NT2/D1 (cell line): ENCODE data around the gene ARMC9.

Source experiments
- DNase-seq: peaks from one replicate; pipeline ENCODE4 v3.0.0-alpha.2; 2011; ENCODE audit warnings: low read depth, low spot score
- H3K27me3 ChIP-seq: 2 replicates; pipeline ENCODE4 v1.6.0; 2011; ENCODE audit warnings: mild to moderate bottlenecking; ENCODE audit not compliant: insufficient read length, insufficient read depth
- H3K36me3 ChIP-seq: 2 replicates; pipeline ENCODE4 v1.6.1; 2011; ENCODE audit warnings: mild to moderate bottlenecking, low read length, mixed read lengths; ENCODE audit not compliant: insufficient read depth, insufficient read length
- H3K4me1 ChIP-seq: 2 replicates; pipeline ENCODE4 v1.5.1; 2011; ENCODE audit not compliant: insufficient read depth, insufficient read length
- H3K4me3 ChIP-seq: 2 replicates; pipeline ENCODE4 v1.5.1; 2011; ENCODE audit warnings: low read depth; ENCODE audit not compliant: insufficient read length
- H3K9ac ChIP-seq: 2 replicates; pipeline ENCODE4 v1.6.0; 2011; ENCODE audit warnings: low read depth; ENCODE audit not compliant: insufficient read length
- H3K9me3 ChIP-seq: 2 replicates; pipeline ENCODE4 v1.5.1; 2011; ENCODE audit warnings: mild to moderate bottlenecking, low read length; ENCODE audit not compliant: insufficient read depth
- SUZ12 ChIP-seq: IDR thresholded peaks from 2 replicates; pipeline ENCODE4 v1.6.1; 2011; ENCODE audit not compliant: insufficient read length, insufficient read depth; ENCODE audit errors: extremely low read depth
- YY1 ChIP-seq: IDR thresholded peaks from 2 replicates; pipeline ENCODE4 v1.6.1; 2011; ENCODE audit not compliant: insufficient read length, insufficient read depth
- ZNF274 ChIP-seq: IDR thresholded peaks from 2 replicates; pipeline ENCODE4 v1.6.1; 2011; ENCODE audit warnings: mild to moderate bottlenecking, low read depth, low read length

The ARMC9 gene

GRCh38 chr2:231380991-231381847, 182.8 kb downstream of the ARMC9 start:
- no peak overlapping the region for H3K4me3 ChIP-seq
- no peak overlapping the region for H3K9ac ChIP-seq
- DNase-seq = no peak
- H3K36me3 ChIP-seq = no peaks in the 10 kb centered on the region
- H3K27me3 ChIP-seq = no peaks in the 10 kb centered on the region
- H3K9me3 ChIP-seq = peaks cover 12% of the 10 kb centered on the region; the same call in 1 of the 2 replicates
- TF ChIP-seq ZNF274 (no peak), SUZ12 (no peak), YY1 (no peak)
- H3K4me1 ChIP-seq = peaks cover 17% of the 10 kb centered on the region

GRCh38 chr2:231382116-231382515, 183.7 kb downstream of the ARMC9 start:
- Histone ChIP-seq H3K9me3 (peaks cover 12% of the 10 kb centered on the region; the same call in 1 of the 2 replicates), H3K36me3 (no peaks in the 10 kb centered on the region), H3K9ac (no peak overlapping the region), H3K4me3 (no peak overlapping the region), H3K27me3 (no peaks in the 10 kb centered on the region), H3K4me1 (peaks cover 14% of the 10 kb centered on the region)
- no peak for DNase-seq
- no peak for TF ChIP-seq SUZ12
- TF ChIP-seq ZNF274 = no peak
- no peak for TF ChIP-seq YY1

DNA sequence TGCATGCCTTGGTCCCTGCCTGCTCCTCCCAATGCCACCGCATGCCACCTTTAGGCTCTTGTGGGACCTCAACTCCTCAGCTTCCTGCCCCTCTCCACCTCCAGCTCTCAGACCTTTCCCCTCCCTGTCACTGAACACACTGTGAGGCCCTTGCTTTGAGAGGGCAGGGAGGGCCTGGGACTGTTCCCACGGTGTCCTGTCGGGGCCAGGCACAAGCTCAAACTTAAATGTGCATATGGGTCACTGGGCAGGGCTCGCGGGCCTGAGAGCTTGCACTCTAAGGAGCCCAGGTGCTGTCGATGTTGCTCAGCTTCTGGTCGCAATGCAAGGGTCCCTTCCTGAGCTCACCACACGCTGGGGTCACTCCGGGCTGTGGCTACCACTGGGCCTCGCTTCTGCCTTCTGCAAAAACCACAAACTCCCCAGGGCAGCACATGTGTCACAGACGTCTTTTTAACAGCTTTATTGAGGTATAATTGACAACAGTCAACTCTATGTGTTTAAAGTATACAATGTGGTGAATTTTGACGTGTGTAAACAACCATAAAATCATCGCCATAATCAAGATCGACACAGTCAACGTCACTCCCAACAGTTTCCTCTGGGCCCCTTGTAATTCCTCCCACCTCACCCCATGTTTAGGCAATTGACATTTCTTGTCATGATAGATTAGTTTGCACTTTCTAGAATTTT, 185.1 kb downstream of the ARMC9 start:
- H3K36me3 ChIP-seq = no peaks in the 10 kb centered on the region
- no peak overlapping the region for H3K4me3 ChIP-seq
- H3K4me1 ChIP-seq = peaks cover 10% of the 10 kb centered on the region
- DNase-seq = no peak
- H3K9ac ChIP-seq = no peak overlapping the region
- TF ChIP-seq ZNF274 (no peak), YY1 (no peak), SUZ12 (no peak)
- H3K9me3 ChIP-seq = peaks cover 12% of the 10 kb centered on the region; the same call in 1 of the 2 replicates
- H3K27me3 ChIP-seq = no peaks in the 10 kb centered on the region

DNA sequence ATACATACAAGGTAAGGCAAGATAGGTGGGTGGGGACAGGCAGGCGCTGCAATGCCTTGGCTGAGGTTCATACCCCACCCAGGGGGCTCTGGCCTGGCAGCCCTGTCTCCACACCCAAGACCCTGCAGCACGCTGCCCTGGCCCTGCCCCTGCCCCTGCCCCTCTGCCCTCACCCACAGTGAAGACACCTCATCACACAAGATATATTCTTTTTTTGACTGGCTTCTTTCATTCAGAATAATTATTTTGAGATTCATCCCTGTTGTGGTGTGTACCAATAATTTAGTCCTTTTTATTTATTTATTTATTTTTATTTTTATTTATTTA, 185.6 kb downstream of the ARMC9 start:
- no peak for DNase-seq
- no peaks in the 10 kb centered on the region for H3K27me3 ChIP-seq
- no peak for TF ChIP-seq YY1
- TF ChIP-seq SUZ12 = no peak
- no peak for TF ChIP-seq ZNF274
- H3K9me3 ChIP-seq = peaks cover 12% of the 10 kb centered on the region; the same call in 1 of the 2 replicates
- H3K4me1 ChIP-seq = peaks cover 12% of the 10 kb centered on the region
- no peak overlapping the region for H3K9ac ChIP-seq
- H3K4me3 ChIP-seq = no peak overlapping the region
- no peaks in the 10 kb centered on the region for H3K36me3 ChIP-seq

GRCh38 chr2:231384970-231385369, 186.5 kb downstream of the ARMC9 start:
- H3K4me1 ChIP-seq = peaks cover 11% of the 10 kb centered on the region
- H3K4me3 ChIP-seq = no peak overlapping the region
- TF ChIP-seq YY1 = no peak
- TF ChIP-seq SUZ12 = no peak
- TF ChIP-seq ZNF274 = no peak
- H3K27me3 ChIP-seq = no peaks in the 10 kb centered on the region
- peaks cover 12% of the 10 kb centered on the region; the same call in 1 of the 2 replicates for H3K9me3 ChIP-seq
- no peak overlapping the region for H3K9ac ChIP-seq
- no peak for DNase-seq
- no peaks in the 10 kb centered on the region for H3K36me3 ChIP-seq

DNA sequence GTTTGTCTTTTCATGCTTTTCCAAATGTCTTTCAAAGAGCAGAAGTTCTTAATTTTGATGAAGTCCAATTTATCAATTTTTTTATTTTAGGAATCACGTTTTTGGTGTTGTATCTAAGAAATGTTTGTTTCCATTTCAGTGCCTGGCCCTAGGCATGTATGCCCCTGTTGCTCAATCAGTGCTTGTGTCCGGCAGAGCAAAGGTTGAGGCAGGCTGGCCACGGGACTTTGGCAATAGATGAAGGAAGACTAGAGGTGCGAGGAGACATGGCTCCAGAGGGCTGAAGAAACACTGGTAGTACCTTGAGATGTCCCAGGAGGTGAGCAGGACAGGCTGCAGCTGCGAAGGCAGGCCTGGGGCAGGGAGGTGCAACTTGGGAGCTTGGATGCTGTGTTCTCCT, 187.0 kb downstream of the ARMC9 start:
- no peaks in the 10 kb centered on the region for H3K27me3 ChIP-seq
- TF ChIP-seq ZNF274 (no peak), YY1 (no peak), SUZ12 (no peak)

DNA sequence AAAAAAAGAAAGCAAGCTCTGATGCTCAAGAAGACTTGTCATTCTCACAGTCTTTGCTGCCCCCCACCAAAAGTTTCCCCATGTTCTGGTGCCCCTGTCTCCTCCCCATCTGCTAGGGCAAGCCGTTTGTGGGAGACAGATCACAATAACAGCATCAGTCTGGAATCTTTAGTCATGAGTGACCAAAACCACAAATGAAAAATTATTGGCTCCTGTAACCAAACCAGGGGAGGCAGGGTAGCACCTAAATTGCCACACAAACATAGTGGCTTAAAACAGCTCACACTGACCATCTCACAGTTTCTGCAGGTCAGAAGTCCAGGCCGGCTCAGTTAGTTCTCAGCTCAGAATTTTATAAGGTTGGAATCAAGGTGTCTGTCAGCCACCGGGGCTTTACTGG, 188.0 kb downstream of the ARMC9 start:
- H3K4me3 ChIP-seq = no peak overlapping the region
- DNase-seq = no peak
- H3K9ac ChIP-seq = no peak overlapping the region
- no peaks in the 10 kb centered on the region for H3K27me3 ChIP-seq
- no peak for TF ChIP-seq YY1
- no peak for TF ChIP-seq SUZ12
- no peak for TF ChIP-seq ZNF274
- peaks cover 12% of the 10 kb centered on the region; the same call in 1 of the 2 replicates for H3K9me3 ChIP-seq
- H3K4me1 ChIP-seq = peaks cover 9% of the 10 kb centered on the region
- no peaks in the 10 kb centered on the region for H3K36me3 ChIP-seq

More for the DNA sequence above, 187.0 kb downstream of the ARMC9 start:
- no peaks in the 10 kb centered on the region for H3K36me3 ChIP-seq
- peaks cover 9% of the 10 kb centered on the region for H3K4me1 ChIP-seq
- no peak for DNase-seq
- H3K9ac ChIP-seq = no peak overlapping the region
- H3K4me3 ChIP-seq = no peak overlapping the region
- H3K9me3 ChIP-seq = peaks cover 12% of the 10 kb centered on the region; the same call in 1 of the 2 replicates
